ENCODE results near the gene BOLA2B.

- TF ChIP-seq CTCF (conservative IDR thresholded peaks at IDR 0.05; ENCODE audit: low read depth in 2 of 2) (no peak), EZH2phosphoT487 (IDR thresholded peaks at IDR 0.05; ENCODE audit: unreplicated experiment) (no peak), EZH2 (IDR thresholded peaks at IDR 0.05; ENCODE audit: low read depth, unreplicated experiment) (no peak), POLR2AphosphoS5 (IDR thresholded peaks at IDR 0.05; ENCODE audit: low read depth) (no peak), CREB1 (CRISPR knock-in tag; IDR thresholded peaks at IDR 0.05; ENCODE audit: low read depth) (no peak), JUNB (IDR thresholded peaks at IDR 0.05; ENCODE audit: unreplicated experiment) (no peak)
Measured at GRCh38 chr16:30179195-30179594, 14.3 kb downstream of the BOLA2B start.

All from GM23338 (cell line).